Activated CD4-positive, alpha-beta T cell treated with anti-CD3 and anti-CD28 coated beads for 36 hours (primary cell): ENCODE data around the gene WRAP53. TPM values are rescaled to one million over a fixed set of nuclear protein-coding genes. Genes with fewer than 3 reads are reported as not detected.

Experiments
- ATAC-seq: fragments of 200-7000 bp; cut with Tn5 transposase; one replicate; pipeline ENCODE4 v1.10.0; 2021; ENCODE audit warnings: mild to moderate bottlenecking, moderate library complexity
- CTCF ChIA-PET: fragments of 350-600 bp; sonication (Branson Sonifier 250); formaldehyde crosslinking; loops from one replicate; lab custom pipeline; 2021; ENCODE audit warnings: antibody characterized with exemption; lab: Charles Lee
- POLR2A ChIA-PET: fragments of 350-600 bp; sonication (Branson Sonifier 250); formaldehyde crosslinking; loops from one replicate; lab custom pipeline; 2021; ENCODE audit warnings: antibody characterized with exemption, inconsistent platforms; lab: Charles Lee
- DNase-seq: peaks from one replicate; pipeline ENCODE4 v3.0.0-alpha.2; 2020
- H3K27ac Mint-ChIP-seq: one replicate; pipeline ENCODE4 v1.8.0; 2021; ENCODE audit warnings: mixed read lengths
- H3K27me3 Mint-ChIP-seq: one replicate; pipeline ENCODE4 v1.8.0; 2021; ENCODE audit warnings: mixed read lengths
- H3K36me3 Mint-ChIP-seq: one replicate; pipeline ENCODE4 v1.8.0; 2021; ENCODE audit warnings: low read depth, mixed read lengths
- H3K4me1 Mint-ChIP-seq: one replicate; pipeline ENCODE4 v1.8.0; 2021; ENCODE audit warnings: mixed read lengths
- H3K4me3 Mint-ChIP-seq: one replicate; pipeline ENCODE4 v1.8.0; 2021; ENCODE audit warnings: mild to moderate bottlenecking, moderate library complexity, mixed read lengths
- H3K9me3 Mint-ChIP-seq: one replicate; pipeline ENCODE4 v1.8.0; 2021; ENCODE audit warnings: low read depth, mixed read lengths
- intact Hi-C, 2 experiments: fragments of 100-400 bp; cut with DNase I in 1 of 2; cut with micrococcal nuclease in 1 of 2; formaldehyde crosslinking; loops; one replicate each; pipeline versions ENCODE4 v1.14.2 to v1.15.1; 2022 to 2024; cut with DNase I, micrococcal nuclease
- total RNA-seq, 2 experiments: library from RNA; stranded (reverse); gene quantifications; one replicate each; pipeline ENCODE4 v1.2.3, GENCODE V29; 2021

The WRAP53 gene
- total RNA-seq, 2 experiments from 2014 or later = 23.5 to 27.1 TPM

- Mint-ChIP-seq H3K9me3 (no peaks in the 10 kb centered on the region), H3K4me1 (no peaks in the 10 kb centered on the region), H3K4me3 (no peak overlapping the region), H3K27me3 (no peaks in the 10 kb centered on the region), H3K27ac (no peak overlapping the region), H3K36me3 (no peaks in the 10 kb centered on the region)
- ATAC-seq = no peak
- no peak for DNase-seq
- intact Hi-C loops = loop anchor here in 1 of 2 experiments (5.0 kb wide), 1 partner anchor 65 kb away; no protein-coding TSS in a partner anchor
- ChIA-PET CTCF (interaction anchor here (0.7 kb wide), 1 partner anchor 25 kb away, joined by 3 read pairs; no protein-coding TSS in a partner anchor), POLR2A (no interaction called here)
Measured at GRCh38 chr17:7747635-7748071, 59.4 kb downstream of the WRAP53 start.

GRCh38 chr17:7748076-7748775 is 59.9 kb downstream of the WRAP53 start:
- Mint-ChIP-seq H3K36me3 (no peaks in the 10 kb centered on the region), H3K27ac (no peak overlapping the region), H3K27me3 (peaks cover 3% of the 10 kb centered on the region), H3K4me3 (no peak overlapping the region), H3K9me3 (no peaks in the 10 kb centered on the region), H3K4me1 (no peaks in the 10 kb centered on the region)
- intact Hi-C loops = loop anchor here in 1 of 2 experiments (5.0 kb wide), 1 partner anchor 64 kb away; no protein-coding TSS in a partner anchor
- ChIA-PET POLR2A (no interaction called here), CTCF (interaction anchor here (0.6 to 0.9 kb wide), 3 partner anchors 26 to 249 kb away, joined by 3 read pairs; no protein-coding TSS in a partner anchor)
- DNase-seq = no peak
- no peak for ATAC-seq

- H3K4me1 Mint-ChIP-seq = no peaks in the 10 kb centered on the region
Measured at GRCh38 chr17:7750321-7750821, 62.1 kb downstream of the WRAP53 start.

More at GRCh38 chr17:7750321-7750821, 62.1 kb downstream of the WRAP53 start:
- POLR2A ChIA-PET = no interaction called here
- intact Hi-C loops = no loop called here
- no peaks in the 10 kb centered on the region for H3K36me3 Mint-ChIP-seq
- ATAC-seq (no peak), DNase-seq (no peak)
- H3K4me3 Mint-ChIP-seq = no peak overlapping the region
- H3K27me3 Mint-ChIP-seq = peaks cover 8% of the 10 kb centered on the region
- CTCF ChIA-PET = interaction anchor here (0.8 kb wide), 1 partner anchor 240 kb away, joined by 3 read pairs; no protein-coding TSS in a partner anchor
- H3K9me3 Mint-ChIP-seq = no peaks in the 10 kb centered on the region
- H3K27ac Mint-ChIP-seq = no peak overlapping the region

Other genes with a start within 250 kb of the WRAP53 start
- 10 to 100 TPM in 1 of 2 experiments, 1 to 10 TPM in 1; 6.9 to 10.6 TPM for gene FGF11, start 249.0 kb upstream of the WRAP53 start, total RNA-seq
- 1 to 10 TPM; 7.8 to 8.7 TPM for gene CHRNB1, start 243.4 kb upstream of the WRAP53 start, total RNA-seq
- 10 to 100 TPM; 17.5 to 20.9 TPM for gene ZBTB4, start 208.8 kb upstream of the WRAP53 start, total RNA-seq
- gene SLC35G6, start 207.0 kb upstream of the WRAP53 start, total RNA-seq = not detected
- gene POLR2A, start 204.1 kb upstream of the WRAP53 start, total RNA-seq = 100 to 1,000 TPM; 193 to 203 TPM
- gene TNFSF12, start 139.4 kb upstream of the WRAP53 start, total RNA-seq = 10 to 100 TPM; 10.9 to 13.7 TPM
- 1 to 10 TPM; 1.8 to 2.5 TPM for gene TNFSF13, start 129.7 kb upstream of the WRAP53 start, total RNA-seq
- gene SENP3, start 126.6 kb upstream of the WRAP53 start, total RNA-seq = 10 to 100 TPM; 59.0 to 78.9 TPM
- gene CD68, start 108.8 kb upstream of the WRAP53 start, total RNA-seq = 10 to 100 TPM in 1 of 2 experiments, 1 to 10 TPM in 1; 9.2 to 13.7 TPM
- gene MPDU1, start 104.6 kb upstream of the WRAP53 start, total RNA-seq = 10 to 100 TPM; 51.7 to 77.0 TPM
- gene SOX15, start 98.4 kb upstream of the WRAP53 start, total RNA-seq = under 1 TPM in 1 of 2 experiments, not detected in 1; 0.16 TPM
- 10 to 100 TPM; 35.6 to 50.2 TPM for gene FXR2, start 73.6 kb upstream of the WRAP53 start, total RNA-seq
- gene SAT2, start 60.7 kb upstream of the WRAP53 start, total RNA-seq = 10 to 100 TPM; 15.9 to 22.2 TPM
- under 1 TPM; 0.25 to 0.30 TPM for gene SHBG, start 58.3 kb upstream of the WRAP53 start, total RNA-seq
- gene ATP1B2, start 37.6 kb upstream of the WRAP53 start, total RNA-seq = under 1 TPM; 0.32 to 0.33 TPM
- gene TP53, start 987 bp upstream of the WRAP53 start, total RNA-seq = 100 to 1,000 TPM; 127 to 165 TPM
- not detected for gene EFNB3, start 16.7 kb downstream of the WRAP53 start, total RNA-seq
- gene DNAH2, start 29.3 kb downstream of the WRAP53 start, total RNA-seq = not detected
- gene KDM6B, start 145.7 kb downstream of the WRAP53 start, total RNA-seq = 10 to 100 TPM; 37.3 to 46.2 TPM
- 1 to 10 TPM; 3.5 to 5.6 TPM for gene TMEM88, start 166.6 kb downstream of the WRAP53 start, total RNA-seq
- gene NAA38, start 169.1 kb downstream of the WRAP53 start, total RNA-seq = 10 to 100 TPM; 64.7 to 79.8 TPM
- gene CYB5D1, start 169.5 kb downstream of the WRAP53 start, total RNA-seq = 10 to 100 TPM; 12.5 to 12.6 TPM
- 100 to 1,000 TPM; 145 to 161 TPM for gene CHD3, start 200.3 kb downstream of the WRAP53 start, total RNA-seq
- gene RNF227, start 227.8 kb downstream of the WRAP53 start, total RNA-seq = 1 to 10 TPM; 3.8 to 5.6 TPM
- 1 to 10 TPM; 6.6 to 8.3 TPM for gene KCNAB3, start 241.4 kb downstream of the WRAP53 start, total RNA-seq
- gene TRAPPC1, start 243.5 kb downstream of the WRAP53 start, total RNA-seq = 100 to 1,000 TPM; 166 to 169 TPM
- gene CNTROB, start 243.7 kb downstream of the WRAP53 start, total RNA-seq = 10 to 100 TPM; 53.0 to 80.5 TPM